NOMO-1 treated with dmso at 0.1 percent for 144 hours (cell line): ENCODE results near the gene SLC25A19.

Source experiments
- DNase-seq: peaks from one replicate; lab custom pipeline; 2025; ENCODE audit not compliant: unreplicated experiment; lab: John Stamatoyannopoulos, UW

Gene SLC25A19

GRCh38 chr17:75241996-75242460 lies 47.2 kb downstream of the SLC25A19 start:
- DNase-seq = no peak

GRCh38 chr17:75241502-75241901 lies 47.7 kb downstream of the SLC25A19 start:
- no peak for DNase-seq

GRCh38 chr17:75241143-75241430 lies 48.1 kb downstream of the SLC25A19 start:
- DNase-seq = no peak

GRCh38 chr17:75240394-75241142 lies 48.7 kb downstream of the SLC25A19 start:
- DNase-seq = no peak

- no peak for DNase-seq
These were observed 49.3 kb downstream of the SLC25A19 start for GRCh38 chr17:75239778-75240393.

- DNase-seq = no peak
These were observed 50.0 kb downstream of the SLC25A19 start for GRCh38 chr17:75239214-75239613.

- DNase-seq = peak; percentile 56
These were observed 50.5 kb downstream of the SLC25A19 start for GRCh38 chr17:75238684-75239191.

- no peak for DNase-seq
These were observed 51.1 kb downstream of the SLC25A19 start for GRCh38 chr17:75238020-75238580.

GRCh38 chr17:75237100-75238014 lies 51.9 kb downstream of the SLC25A19 start:
- no peak for DNase-seq

- DNase-seq = no peak
These were observed 56.4 kb downstream of the SLC25A19 start for GRCh38 chr17:75232786-75233185.

- no peak for DNase-seq
These were observed 57.3 kb downstream of the SLC25A19 start for GRCh38 chr17:75231741-75232464.

GRCh38 chr17:75231071-75231470 lies 58.2 kb downstream of the SLC25A19 start:
- no peak for DNase-seq

- no peak for DNase-seq
These were observed 60.4 kb downstream of the SLC25A19 start for GRCh38 chr17:75228847-75229246.

GRCh38 chr17:75228305-75228704 lies 60.9 kb downstream of the SLC25A19 start:
- DNase-seq = peak; percentile 38

- no peak for DNase-seq
These were observed 61.5 kb downstream of the SLC25A19 start for GRCh38 chr17:75227729-75228128.

GRCh38 chr17:75225016-75225415 lies 64.2 kb downstream of the SLC25A19 start:
- no peak for DNase-seq
